Pulmonary artery endothelial cell (primary cell): Measurements from ENCODE around the gene RPL13. TPM values are rescaled to one million over a fixed set of nuclear protein-coding genes. Genes with fewer than 3 reads are reported as not detected.

Experiments
- DNase-seq: peaks from one replicate; pipeline ENCODE4 v3.0.0-alpha.2; 2011; ENCODE audit warnings: low read depth, low spot score
- total RNA-seq: library from RNA; depleted of rRNA; stranded (reverse); fragments of >200 nt; gene quantifications from 2 replicates; pipeline ENCODE4 v1.2.3, GENCODE V29; 2014

RPL13 gene
- total RNA-seq: 2,574 and 3,609 TPM in 2 replicates

- DNase-seq: peak; percentile 80
Observed at GRCh38 chr16:89560378-89561141, at the start of gene RPL13. Gene RPL13 (plus strand): TSS chr16:89560682. CDS start chr16:89560960, 278 bp downstream.

- no peak for DNase-seq
Observed at GRCh38 chr16:89511374-89511773, 49.1 kb upstream of the RPL13 start.

GRCh38 chr16:89512453-89512852, 48.0 kb upstream of the RPL13 start:
- DNase-seq: no peak

- no peak for DNase-seq
Observed at GRCh38 chr16:89517128-89517527, 43.4 kb upstream of the RPL13 start.

- DNase-seq: no peak
Observed at GRCh38 chr16:89519881-89520280, 40.6 kb upstream of the RPL13 start.

DNA sequence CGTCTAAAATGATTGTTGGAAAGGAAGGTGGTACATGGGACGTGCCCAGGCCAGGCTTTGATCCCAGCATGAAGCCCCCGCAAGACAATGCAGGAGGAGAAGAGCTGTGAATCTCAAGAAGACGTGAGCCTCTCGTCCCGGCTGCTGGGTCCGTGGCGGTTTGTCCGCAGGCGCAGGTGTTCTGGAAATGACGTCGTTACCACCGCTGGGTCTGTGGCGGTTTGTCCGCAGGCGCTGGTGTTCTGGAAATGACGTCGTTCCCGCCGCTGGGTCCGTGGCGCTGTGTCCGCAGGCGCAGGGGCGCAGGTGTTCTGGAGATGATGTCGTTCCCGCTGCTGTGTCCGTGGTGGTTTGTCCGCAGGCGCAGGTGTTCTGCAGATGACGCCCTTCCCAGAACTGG, 38.2 kb upstream of the RPL13 start:
- DNase-seq: no peak

DNA sequence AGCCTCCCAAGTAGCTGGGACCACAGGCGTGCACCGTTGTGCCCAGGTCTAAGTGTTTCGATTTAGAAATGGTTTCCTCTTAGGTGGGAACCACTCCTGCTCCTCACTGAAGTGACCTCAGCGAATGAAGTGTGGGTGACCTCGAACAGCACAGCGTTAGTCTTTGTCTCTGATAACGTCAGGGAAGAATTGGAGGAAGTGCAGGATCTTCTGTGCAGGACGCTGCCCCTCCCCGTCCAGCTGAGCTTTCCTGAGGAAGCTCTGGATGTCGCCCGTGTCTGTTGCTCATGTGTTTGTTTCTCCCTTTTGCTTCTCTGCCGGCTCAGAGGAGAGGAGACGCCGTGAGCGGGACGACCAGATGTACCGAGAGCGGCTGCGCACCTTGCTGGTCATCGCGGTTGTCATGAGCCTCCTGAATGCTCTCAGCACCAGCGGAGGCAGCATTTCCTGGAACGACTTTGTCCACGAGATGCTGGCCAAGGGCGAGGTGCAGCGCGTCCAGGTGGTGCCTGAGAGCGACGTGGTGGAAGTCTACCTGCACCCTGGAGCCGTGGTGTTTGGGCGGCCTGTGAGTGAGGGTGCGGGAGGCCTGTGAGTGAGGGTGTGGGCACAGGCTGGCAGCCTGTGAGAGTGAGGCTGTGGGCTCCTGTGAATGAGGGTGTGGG, 36.7 kb upstream of the RPL13 start:
- DNase-seq: peak; percentile 39

DNA sequence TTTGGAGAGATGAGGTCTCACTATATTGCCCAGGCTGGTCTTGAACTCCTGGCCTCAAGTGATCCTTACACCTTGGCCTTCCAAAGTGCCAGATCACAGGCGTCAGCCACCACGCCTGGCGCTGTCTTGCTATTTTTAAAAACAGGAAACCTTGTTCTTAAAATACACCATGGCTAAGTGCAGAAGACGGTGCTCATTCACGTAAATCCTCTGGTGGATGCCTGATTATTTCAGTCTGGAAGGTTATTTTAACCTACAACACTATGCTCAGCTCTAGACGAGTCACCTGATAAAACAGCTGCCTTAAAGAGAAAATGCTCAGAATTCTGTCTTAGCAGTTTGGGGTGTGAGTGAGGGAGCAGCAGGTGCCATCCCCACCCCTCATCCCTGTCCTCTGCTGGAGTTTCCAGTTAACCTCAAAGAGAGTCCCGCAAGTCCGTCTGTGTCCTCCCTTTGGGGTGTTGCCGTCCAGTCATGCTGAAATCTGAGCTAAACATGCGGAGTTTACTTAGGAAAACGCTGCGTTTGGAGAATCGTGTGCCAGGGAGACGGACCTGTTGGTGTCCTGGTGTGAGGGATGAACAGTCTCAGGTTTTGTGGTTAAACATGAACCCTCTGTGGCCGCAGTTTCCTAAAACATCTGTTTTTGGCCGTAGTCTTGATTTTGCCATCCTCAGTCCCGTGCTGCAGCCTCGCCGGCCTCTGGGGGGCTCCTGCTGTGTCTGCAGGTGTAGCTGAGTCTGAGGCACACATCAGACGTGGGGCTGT, 35.2 kb upstream of the RPL13 start:
- no peak for DNase-seq

GRCh38 chr16:89529097-89529496, 31.4 kb upstream of the RPL13 start:
- no peak for DNase-seq

DNA sequence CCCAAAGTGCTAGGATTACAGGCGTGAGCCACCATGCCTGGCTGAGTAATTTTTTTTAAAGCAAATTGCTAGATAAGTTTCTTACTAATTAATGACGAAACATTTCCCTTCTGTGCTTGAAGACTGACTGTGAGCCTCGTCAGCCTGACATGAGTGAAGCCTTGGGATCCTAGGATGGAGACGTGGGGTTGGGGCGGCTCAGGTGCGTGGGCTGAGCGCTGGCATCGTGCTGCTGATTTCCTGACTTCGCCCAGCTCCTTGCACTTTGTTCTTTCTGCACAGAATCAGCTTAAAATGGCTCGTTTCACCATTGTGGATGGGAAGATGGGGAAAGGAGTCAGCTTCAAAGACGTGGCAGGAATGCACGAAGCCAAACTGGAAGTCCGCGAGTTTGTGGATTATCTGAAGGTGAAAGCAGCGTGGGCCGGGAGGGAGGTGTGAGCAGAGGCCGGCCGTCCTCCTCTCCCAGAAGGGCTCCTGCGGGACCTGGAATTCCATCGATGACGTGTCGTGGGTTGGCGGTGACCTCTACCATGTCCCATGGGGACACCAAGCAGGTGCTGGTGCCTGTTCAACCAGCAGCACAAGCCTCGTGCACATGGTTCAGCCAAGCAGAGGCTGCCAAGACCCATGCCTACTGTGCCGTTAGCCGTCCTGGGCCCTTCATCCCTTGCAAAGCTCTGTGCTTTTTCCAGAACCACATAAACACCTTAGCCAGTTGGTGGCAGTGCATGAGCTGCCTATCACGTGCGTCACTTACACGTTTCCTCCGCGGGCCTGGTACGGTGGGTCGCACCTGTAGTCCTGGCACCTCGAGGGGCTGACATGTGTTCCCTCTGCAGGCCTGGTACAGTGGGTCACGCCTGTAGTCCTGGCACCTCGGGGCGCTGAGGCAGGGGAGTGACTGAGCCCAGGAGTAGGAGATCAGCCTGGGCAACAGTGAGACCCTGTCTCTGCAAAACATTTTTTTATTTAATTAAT, 29.8 kb upstream of the RPL13 start:
- DNase-seq: no peak

GRCh38 chr16:89531821-89532526, 28.5 kb upstream of the RPL13 start:
- DNase-seq: no peak

DNA sequence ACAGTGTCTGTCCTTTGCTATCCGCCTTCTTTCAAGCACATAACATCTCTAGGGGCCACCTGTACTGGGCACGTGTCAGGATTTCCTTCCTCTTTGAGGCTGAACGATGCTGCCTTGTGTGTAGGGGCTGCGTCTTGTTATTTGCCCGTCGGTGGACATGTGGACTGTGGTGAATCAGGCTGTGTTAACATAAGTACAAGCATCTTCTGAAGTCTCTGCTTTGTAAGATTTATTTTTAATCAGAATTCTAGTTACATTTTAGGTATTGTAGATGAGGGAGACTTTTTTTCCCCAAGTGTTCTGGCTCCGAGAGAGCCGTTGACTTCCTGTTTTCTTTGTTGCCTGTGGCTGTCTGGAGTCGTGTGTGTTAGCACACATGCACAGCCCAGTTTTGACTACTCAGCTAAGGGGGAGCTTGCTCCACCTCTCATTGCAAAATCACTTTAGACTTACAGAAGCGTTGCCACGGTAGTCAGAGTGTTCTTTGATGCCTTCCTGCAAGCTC, 26.2 kb upstream of the RPL13 start:
- no peak for DNase-seq

DNA sequence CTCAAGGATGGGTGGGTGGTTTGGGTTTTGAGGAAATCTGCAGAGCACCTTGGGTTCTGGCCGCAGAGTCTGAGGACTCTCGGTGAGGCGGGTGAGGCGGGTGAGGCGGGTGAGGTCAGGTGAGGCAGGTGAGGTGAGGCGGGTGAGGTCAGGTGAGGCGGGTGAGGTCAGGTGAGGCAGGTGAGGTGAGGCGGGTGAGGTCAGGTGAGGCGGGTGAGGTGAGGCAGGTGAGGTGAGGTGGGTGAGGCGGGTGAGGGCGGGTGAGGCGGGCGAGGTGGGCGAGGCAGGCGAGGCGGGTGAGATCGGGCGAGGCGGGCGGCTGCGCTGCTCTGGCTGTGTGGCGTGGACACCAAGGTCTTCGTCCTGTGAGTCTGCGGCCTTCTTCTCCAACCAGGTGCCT, 24.1 kb upstream of the RPL13 start:
- no peak for DNase-seq

DNA sequence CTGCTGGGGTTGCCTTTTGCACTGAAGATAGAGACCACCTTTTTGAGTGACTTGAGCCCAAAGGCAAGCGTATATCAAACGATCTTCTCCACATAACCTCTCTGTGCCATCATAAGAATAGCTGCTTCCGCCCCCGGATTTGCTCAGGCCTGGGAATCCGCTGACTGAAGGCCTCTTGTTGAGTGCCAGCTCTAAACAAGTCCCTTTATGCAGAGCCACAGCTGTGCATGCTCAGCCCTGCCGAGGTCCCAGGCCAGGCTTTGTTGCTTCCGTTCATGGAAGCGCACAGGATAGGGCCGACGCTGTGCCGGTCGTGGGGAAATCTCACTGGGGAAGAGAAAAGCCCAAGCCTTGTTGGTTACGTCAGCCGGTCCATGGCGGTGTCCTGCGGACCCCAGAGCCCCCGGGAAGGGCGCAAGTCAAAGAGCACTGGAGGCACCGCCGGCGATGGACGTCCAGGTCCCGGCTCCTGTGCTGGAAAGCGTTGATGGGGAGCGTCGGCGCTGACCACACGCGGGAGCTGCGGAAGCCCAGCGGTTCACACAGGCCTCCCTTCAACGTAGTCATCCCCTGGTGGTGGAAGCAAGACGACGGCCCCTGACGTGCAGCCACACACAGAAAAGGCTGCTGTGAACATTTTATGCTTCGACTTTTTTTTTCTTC, 23.5 kb upstream of the RPL13 start:
- DNase-seq: no peak

GRCh38 chr16:89537549-89537925, 22.9 kb upstream of the RPL13 start:
- no peak for DNase-seq

GRCh38 chr16:89538286-89538685, 22.2 kb upstream of the RPL13 start:
- no peak for DNase-seq

DNA sequence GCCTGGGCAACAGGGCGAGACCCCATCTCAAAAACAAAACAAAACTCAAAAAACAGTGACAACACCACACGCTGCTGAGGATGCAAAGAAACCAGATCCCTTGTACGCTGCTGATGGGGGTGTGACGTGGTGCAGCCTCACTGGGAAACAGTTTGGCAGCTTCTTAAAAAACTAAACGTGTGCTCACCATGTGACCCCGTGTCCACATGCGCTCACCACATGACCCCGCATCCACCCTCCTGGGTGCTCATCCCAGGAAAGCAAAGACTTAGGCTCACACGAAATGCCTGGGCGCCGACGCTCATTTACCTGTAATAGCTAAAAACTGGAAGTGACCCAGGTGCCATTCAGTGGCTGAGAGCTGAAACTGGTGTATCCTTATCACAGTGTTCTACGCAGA, 19.9 kb upstream of the RPL13 start:
- DNase-seq: no peak

DNA sequence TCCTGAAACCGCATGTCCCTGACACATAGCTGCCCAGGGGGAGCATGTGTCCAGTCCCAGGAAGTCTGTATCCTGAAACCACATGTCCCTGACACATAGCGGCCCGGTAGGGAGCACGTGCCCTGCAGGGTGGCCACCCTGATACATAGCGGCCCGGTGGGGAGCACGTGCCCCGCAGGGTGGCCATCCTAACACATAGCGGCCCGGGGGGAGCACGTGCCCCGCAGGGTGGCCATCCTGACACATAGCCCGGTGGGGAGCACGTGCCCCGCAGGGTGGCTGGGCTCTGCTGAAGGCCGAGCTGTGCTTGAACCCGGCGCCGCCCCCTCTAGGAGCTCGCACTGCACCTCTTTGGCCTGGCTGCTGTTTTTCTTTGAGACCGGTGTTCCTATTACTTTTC, 18.7 kb upstream of the RPL13 start:
- no peak for DNase-seq

DNA sequence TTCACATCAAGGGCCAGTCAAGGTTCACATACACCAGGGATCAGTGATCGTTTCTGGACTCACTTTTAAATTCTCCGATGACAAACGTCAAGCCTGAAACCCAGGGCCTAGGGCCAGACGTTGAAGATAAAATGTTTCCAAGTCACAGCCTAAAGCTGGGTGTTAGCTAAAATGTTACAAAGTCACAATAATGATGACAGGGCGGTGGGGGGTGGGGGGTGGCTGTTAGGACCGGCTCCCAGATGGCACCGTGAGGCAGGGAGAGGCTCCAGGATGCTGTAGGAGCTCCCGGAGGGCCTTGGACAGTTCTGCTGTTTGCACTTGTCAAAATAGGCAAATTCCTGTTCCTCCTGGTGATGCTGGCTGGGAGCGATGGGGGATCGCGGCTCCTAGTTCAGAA, 16.4 kb upstream of the RPL13 start:
- DNase-seq: no peak

DNA sequence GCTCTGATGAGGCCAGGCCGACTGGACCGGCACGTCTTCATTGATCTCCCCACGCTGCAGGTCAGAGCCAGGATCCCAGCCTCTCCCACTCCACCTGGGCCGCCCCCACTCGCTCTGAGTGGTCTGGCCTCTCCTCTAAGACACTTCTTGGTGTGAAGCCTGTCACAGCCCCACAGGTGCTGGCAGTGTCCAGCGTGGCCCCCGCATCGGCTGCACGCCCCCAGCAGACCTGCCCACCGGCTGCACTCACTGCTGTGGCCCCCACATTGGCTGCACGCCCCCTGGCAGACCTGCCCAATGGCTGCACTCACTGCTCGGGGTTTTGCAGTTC, 15.8 kb upstream of the RPL13 start:
- no peak for DNase-seq
